Spleen (tissue), 7 donors: ENCODE data around the gene PDE4D.

Experiments used
- POLR2A ChIP-seq, 3 donors: fragments of 450-650 bp; IDR thresholded peaks; one replicate each; pipeline ENCODE4 v1.5.1; 2017; ENCODE audit warnings: antibody characterized with exemption in 3 of 3, mild to moderate bottlenecking in 1 of 3
- POLR2AphosphoS5 ChIP-seq, 3 donors: sonication (generic); formaldehyde crosslinking; IDR thresholded peaks; one replicate each; pipeline ENCODE4 v1.5.1; 2017; ENCODE audit warnings: antibody characterized with exemption in 3 of 3
- TF ChIP-seq, protein P1 (sequence below), 11 experiments: fragments of 200-600 bp in 7 of 11; fragments of 450-650 bp in 4 of 11; sonication (generic) in 4 of 11; IDR thresholded peaks in 8 of 11; conservative IDR thresholded peaks in 3 of 11; 1 replicate in 7 of 11; 2 replicates in 4 of 11; pipeline versions ENCODE4 v1.4.0 to v1.8.0; 2016 to 2021; ENCODE audit warnings: antibody characterized with exemption in 11 of 11, inconsistent platforms in 4 of 11, mild to moderate bottlenecking in 1 of 11
- donor health status: DM: no; HTN: no; CAD: no; lungs with moderate emphysema.
- donor health status: DM: no; HTN: no; CAD: no.
- donor health status: DM: no; HTN: no; CAD: no.

DNA sequence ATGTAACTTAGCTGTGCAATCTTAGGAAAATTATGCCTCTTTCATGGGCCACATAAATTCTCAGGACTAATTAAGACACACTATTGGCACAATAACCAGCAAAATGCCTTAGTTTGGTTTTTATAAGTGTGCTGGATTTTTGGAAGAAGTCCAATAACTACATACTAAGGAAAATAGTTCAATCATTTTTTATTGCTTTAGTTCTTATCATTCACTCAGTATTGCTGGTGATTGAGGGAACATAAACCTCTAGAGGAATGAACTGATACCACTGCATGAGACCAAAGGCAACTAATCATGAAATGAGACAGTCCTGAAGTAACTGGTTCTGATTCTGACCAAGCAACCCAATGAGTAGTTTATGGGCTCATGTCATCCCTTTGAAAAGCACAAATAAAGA, 571.5 kb downstream of the PDE4D start:
- TF ChIP-seq, protein P1, sequence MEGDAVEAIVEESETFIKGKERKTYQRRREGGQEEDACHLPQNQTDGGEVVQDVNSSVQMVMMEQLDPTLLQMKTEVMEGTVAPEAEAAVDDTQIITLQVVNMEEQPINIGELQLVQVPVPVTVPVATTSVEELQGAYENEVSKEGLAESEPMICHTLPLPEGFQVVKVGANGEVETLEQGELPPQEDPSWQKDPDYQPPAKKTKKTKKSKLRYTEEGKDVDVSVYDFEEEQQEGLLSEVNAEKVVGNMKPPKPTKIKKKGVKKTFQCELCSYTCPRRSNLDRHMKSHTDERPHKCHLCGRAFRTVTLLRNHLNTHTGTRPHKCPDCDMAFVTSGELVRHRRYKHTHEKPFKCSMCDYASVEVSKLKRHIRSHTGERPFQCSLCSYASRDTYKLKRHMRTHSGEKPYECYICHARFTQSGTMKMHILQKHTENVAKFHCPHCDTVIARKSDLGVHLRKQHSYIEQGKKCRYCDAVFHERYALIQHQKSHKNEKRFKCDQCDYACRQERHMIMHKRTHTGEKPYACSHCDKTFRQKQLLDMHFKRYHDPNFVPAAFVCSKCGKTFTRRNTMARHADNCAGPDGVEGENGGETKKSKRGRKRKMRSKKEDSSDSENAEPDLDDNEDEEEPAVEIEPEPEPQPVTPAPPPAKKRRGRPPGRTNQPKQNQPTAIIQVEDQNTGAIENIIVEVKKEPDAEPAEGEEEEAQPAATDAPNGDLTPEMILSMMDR (IDR thresholded peaks at IDR 0.05 in 8 of 11, conservative IDR thresholded peaks at IDR 0.05 in 3 of 11): no peak
- no peak for TF ChIP-seq POLR2AphosphoS5 (IDR thresholded peaks at IDR 0.05)
- TF ChIP-seq POLR2A (IDR thresholded peaks at IDR 0.05): no peak
